K562 (cell line): ENCODE data around the gene GTF3C1. TPM values are rescaled to one million over a fixed set of nuclear protein-coding genes. Genes with fewer than 3 reads are reported as not detected.

Source experiments
- ATAC-seq: fragments of 200-7000 bp; cut with Tn5 transposase; 3 replicates; pipeline ENCODE4 v1.9.1; 2020; ENCODE audit warnings: moderate library complexity
- BruUV-seq: library from RNA; stranded (reverse); fragments of 400-500 nt; replicated peaks from 2 replicates; lab custom pipeline; 2021; lab: Mats Ljungman, UMichigan
- CTCF ChIA-PET: fragments of 300-600 bp; formaldehyde crosslinking; extraction: SDS; loops from one replicate; lab custom pipeline; 2021; ENCODE audit warnings: low intra/inter-chr PET ratio; lab: Yijun Ruan, JAX
- POLR2A ChIA-PET: fragments of 300-600, 350-650 bp; sonication (Branson Sonifier 250); formaldehyde crosslinking; extraction: SDS; loops from one replicate; lab custom pipeline; 2021; ENCODE audit warnings: antibody characterized with exemption, inconsistent platforms; lab: Yijun Ruan, JAX
- DNase-seq, 4 experiments: peaks; one replicate each; pipeline versions ENCODE4 v3.0.0 to v3.0.0-alpha.2; 2011 to 2018; ENCODE audit warnings: low spot score in 3 of 4, mixed read lengths in 3 of 4; ENCODE audit errors: extremely low read depth in 1 of 4
- FAIRE-seq: peaks from 2 replicates; lab custom pipeline; 2011; peaks lifted over from hg19 to GRCh38; lab: Jason Lieb, UNC
- H2AFZ ChIP-seq: 2 replicates; pipeline ENCODE4 v1.6.0; 2011; ENCODE audit warnings: low read depth, low read length, control low read depth, inconsistent platforms
- H3K27ac ChIP-seq: fragments of 200-600 bp; 3 replicates; pipeline ENCODE4 v1.8.0; 2011; ENCODE audit warnings: low read depth, mild to moderate bottlenecking, control low read depth, inconsistent platforms, low read length, moderate library complexity, mixed read lengths; ENCODE audit errors: extremely low read depth
- H3K27me3 ChIP-seq, 2 experiments: fragments of 300-600 bp in 1 of 2; 2 replicates in 1 of 2; 3 replicates in 1 of 2; pipeline versions ENCODE4 v1.6.0 to v1.8.0; 2011; ENCODE audit warnings: inconsistent platforms in 2 of 2, low read length in 2 of 2, mild to moderate bottlenecking in 1 of 2, mixed read lengths in 1 of 2, moderate library complexity in 1 of 2; ENCODE audit not compliant: control insufficient read depth in 2 of 2, insufficient read depth in 2 of 2
- H3K36me3 ChIP-seq: fragments of 300-600 bp; 3 replicates; pipeline ENCODE4 v1.8.0; 2011; ENCODE audit warnings: mild to moderate bottlenecking, low read length, inconsistent platforms; ENCODE audit not compliant: control insufficient read depth, insufficient read depth
- H3K4me1 ChIP-seq, 2 experiments: fragments of 200-600 bp in 1 of 2; replicated peaks in 1 of 2; 2 replicates in 1 of 2; 3 replicates in 1 of 2; pipeline versions ENCODE4 v1.5.1 to v1.8.0; 2011; ENCODE audit warnings: inconsistent platforms in 2 of 2, low read length in 2 of 2, mild to moderate bottlenecking in 1 of 2, mixed read lengths in 1 of 2, moderate library complexity in 1 of 2; ENCODE audit not compliant: control insufficient read depth in 2 of 2, insufficient read depth in 2 of 2
- H3K4me2 ChIP-seq: 2 replicates; pipeline ENCODE4 v1.6.1; 2011; ENCODE audit warnings: low read length, control low read depth, inconsistent platforms, mixed read lengths; ENCODE audit not compliant: insufficient read depth
- H3K4me3 ChIP-seq: fragments of 200-600 bp; sonication (generic), shearing (Covaris generic); 2 replicates; pipeline ENCODE4 v1.5.1; 2016; ENCODE audit warnings: control low read depth, inconsistent platforms
- H3K79me2 ChIP-seq: fragments of 200-600 bp; 3 replicates; pipeline ENCODE4 v1.8.0; 2011; ENCODE audit warnings: low read length, inconsistent platforms; ENCODE audit not compliant: control insufficient read depth, insufficient read depth
- H3K9ac ChIP-seq, 2 experiments: 2 replicates each; pipeline versions ENCODE4 v1.6.0 to v1.6.1; 2011; ENCODE audit warnings: low read depth in 2 of 2, low read length in 2 of 2, control low read depth in 1 of 2, inconsistent platforms in 1 of 2, mild to moderate bottlenecking in 1 of 2, mixed read lengths in 1 of 2; ENCODE audit not compliant: insufficient read depth in 1 of 2
- H3K9me1 ChIP-seq: one replicate; pipeline ENCODE4 v1.6.0; 2011; ENCODE audit warnings: inconsistent platforms, mild to moderate bottlenecking, low read length, moderate library complexity; ENCODE audit not compliant: control insufficient read depth, insufficient read depth
- H3K9me3 ChIP-seq: replicated peaks from 2 replicates; pipeline ENCODE4 v1.5.1; 2011; ENCODE audit warnings: low read depth, low read length, inconsistent platforms; ENCODE audit not compliant: control insufficient read depth, insufficient read depth
- H4K20me1 ChIP-seq: replicated peaks from 2 replicates; pipeline ENCODE4 v1.6.1; 2011; ENCODE audit warnings: low read length, inconsistent platforms, mixed read lengths; ENCODE audit not compliant: control insufficient read depth, insufficient read depth
- ADNP ChIP-seq: fragments of 200-800 bp; sonication (Bioruptor generic); IDR thresholded peaks from 2 replicates; pipeline ENCODE4 v1.6.1; 2016; ENCODE audit warnings: missing genetic modification characterization, missing compliant biosample characterization
- ETV6 ChIP-seq, 3 experiments: fragments of 150-350 bp in 1 of 3; sonication (generic) in 1 of 3; formaldehyde crosslinking in 1 of 3; IDR thresholded peaks; 2 replicates each; pipeline versions ENCODE4 v1.6.1 to v1.8.0; 2014 to 2022; ENCODE audit warnings: borderline replicate concordance in 2 of 3, low read depth in 2 of 3, antibody characterized with exemption in 1 of 3, low read length in 1 of 3, mild to moderate bottlenecking in 1 of 3, missing genetic modification reagents in 1 of 3
- GABPB2 ChIP-seq: fragments of 250-450 bp; sonication (Bioruptor Pico); conservative IDR thresholded peaks from 2 replicates; pipeline ENCODE4 v1.5.1; 2021; ENCODE audit warnings: mild to moderate bottlenecking
- GTF2A2 ChIP-seq: IDR thresholded peaks from 2 replicates; pipeline ENCODE4 v1.6.1; 2016; ENCODE audit warnings: mild to moderate bottlenecking, missing genetic modification characterization, missing compliant biosample characterization
- KDM2B ChIP-seq: fragments of 250-450 bp; sonication (Bioruptor Pico); IDR thresholded peaks from 2 replicates; pipeline ENCODE4 v1.8.0; 2021; ENCODE audit warnings: mild to moderate bottlenecking, moderate library complexity
- NCOA6 ChIP-seq: fragments of 450-650 bp; IDR thresholded peaks from 2 replicates; pipeline ENCODE4 v1.6.1; 2017; ENCODE audit warnings: mild to moderate bottlenecking
- POLR3A ChIP-seq: IDR thresholded peaks from 2 replicates; pipeline ENCODE4 v1.6.1; 2011; ENCODE audit warnings: borderline replicate concordance, mild to moderate bottlenecking, moderate library complexity; ENCODE audit not compliant: insufficient read length, insufficient read depth; ENCODE audit errors: extremely low read depth
- TAF9B ChIP-seq: fragments of 450-650 bp; IDR thresholded peaks from 2 replicates; pipeline ENCODE4 v1.6.1; 2018; ENCODE audit warnings: mild to moderate bottlenecking; ENCODE audit not compliant: partially characterized antibody
- ZBTB7A ChIP-seq: IDR thresholded peaks from 2 replicates; pipeline ENCODE4 v1.6.1; 2011; ENCODE audit warnings: low read depth, mild to moderate bottlenecking, low read length, moderate library complexity, borderline replicate concordance; ENCODE audit not compliant: control insufficient read depth
- ZNF212 ChIP-seq: fragments of 450-650 bp; formaldehyde crosslinking; IDR thresholded peaks from 2 replicates; pipeline ENCODE4 v1.4.0; 2020; ENCODE audit warnings: mild to moderate bottlenecking
- ZNF224 ChIP-seq: sonication (generic); formaldehyde crosslinking; IDR thresholded peaks from 2 replicates; pipeline ENCODE4 v1.8.0; 2022; ENCODE audit warnings: mild to moderate bottlenecking, missing genetic modification reagents
- ZNF311 ChIP-seq: fragments of 250-450 bp; sonication (Bioruptor Pico); IDR thresholded peaks from 2 replicates; pipeline ENCODE4 v1.4.0; 2020; ENCODE audit warnings: mild to moderate bottlenecking, moderate library complexity
- ZNF707 ChIP-seq: fragments of 250-450 bp; sonication (Bioruptor Pico); conservative IDR thresholded peaks from 2 replicates; pipeline ENCODE4 v1.8.0; 2022; ENCODE audit warnings: inconsistent platforms, mild to moderate bottlenecking, moderate library complexity
- WGBS: fragments of 100-300 bp; shearing (Covaris generic); methylation state at CpG from one replicate; pipeline ENCODE4 v1.1.6; 2016; ENCODE audit warnings: low coverage, mixed read lengths; ENCODE audit not compliant: insufficient coverage; ENCODE audit errors: missing lambda C conversion rate; 5-methylcytosine and 5-hydroxymethylcytosine counted together
- in situ Hi-C: fragments of 300-500 bp; cut with MboI; formaldehyde crosslinking; loops from 4 replicates; pipeline ENCODE4 v1.15.0; 2018; ENCODE audit warnings: inconsistent platforms, mixed read lengths
- intact Hi-C: fragments of 100-400 bp; cut with micrococcal nuclease; formaldehyde crosslinking; loops from 2 replicates; pipeline ENCODE4 v1.14.2; 2022
- polyA plus RNA-seq, 8 experiments: library from polyadenylated mRNA; depleted of rRNA in 4 of 8; stranded (reverse) in 5 of 8; unstranded in 3 of 8; fragments of >200 nt; fragmentation: Nextera tagmentation in 2 of 8; fragmentation: Illumina TruSeq in 1 of 8; extraction: Ambion mirVana in 2 of 8; extraction: Trizol in 1 of 8; gene quantifications; 2 replicates each; pipeline versions ENCODE4 v1.2.1 to v1.2.3, GENCODE V29; 2011 to 2014; ENCODE audit warnings: inconsistent platforms in 1 of 8, missing spikeins in 1 of 8
- total RNA-seq, 7 experiments: library from RNA; depleted of rRNA in 6 of 7; stranded (reverse); fragments of >200 nt in 6 of 7; fragmentation: Illumina TruSeq in 2 of 7; extraction: Trizol in 2 of 7; gene quantifications; 2 replicates each; pipeline versions ENCODE4 v1.2.1 to v1.2.3, GENCODE V29; 2011 to 2021; ENCODE audit warnings: low replicate concordance in 1 of 7
- TF ChIP-seq, protein P1 (sequence below): fragments of 450-650 bp; formaldehyde crosslinking; IDR thresholded peaks from 2 replicates; pipeline ENCODE4 v1.4.0; 2020; ENCODE audit warnings: mild to moderate bottlenecking, mixed read lengths
- TF ChIP-seq, protein P2 (sequence below): sonication (generic); formaldehyde crosslinking; IDR thresholded peaks from 2 replicates; pipeline ENCODE4 v1.8.0; 2022; ENCODE audit warnings: mild to moderate bottlenecking, missing genetic modification reagents
- TF ChIP-seq, protein P3 (sequence below): fragments of 250-450 bp; sonication (Bioruptor Pico); IDR thresholded peaks from 2 replicates; pipeline ENCODE4 v1.4.0; 2020; ENCODE audit warnings: borderline replicate concordance

Gene GTF3C1
- total and polyA plus RNA-seq, 9 of the 15 experiments (the other 6 are each of a cell fraction or from before 2014, with no cell fraction given): 0.72 to 63.6 (median 30.9) TPM

DNA sequence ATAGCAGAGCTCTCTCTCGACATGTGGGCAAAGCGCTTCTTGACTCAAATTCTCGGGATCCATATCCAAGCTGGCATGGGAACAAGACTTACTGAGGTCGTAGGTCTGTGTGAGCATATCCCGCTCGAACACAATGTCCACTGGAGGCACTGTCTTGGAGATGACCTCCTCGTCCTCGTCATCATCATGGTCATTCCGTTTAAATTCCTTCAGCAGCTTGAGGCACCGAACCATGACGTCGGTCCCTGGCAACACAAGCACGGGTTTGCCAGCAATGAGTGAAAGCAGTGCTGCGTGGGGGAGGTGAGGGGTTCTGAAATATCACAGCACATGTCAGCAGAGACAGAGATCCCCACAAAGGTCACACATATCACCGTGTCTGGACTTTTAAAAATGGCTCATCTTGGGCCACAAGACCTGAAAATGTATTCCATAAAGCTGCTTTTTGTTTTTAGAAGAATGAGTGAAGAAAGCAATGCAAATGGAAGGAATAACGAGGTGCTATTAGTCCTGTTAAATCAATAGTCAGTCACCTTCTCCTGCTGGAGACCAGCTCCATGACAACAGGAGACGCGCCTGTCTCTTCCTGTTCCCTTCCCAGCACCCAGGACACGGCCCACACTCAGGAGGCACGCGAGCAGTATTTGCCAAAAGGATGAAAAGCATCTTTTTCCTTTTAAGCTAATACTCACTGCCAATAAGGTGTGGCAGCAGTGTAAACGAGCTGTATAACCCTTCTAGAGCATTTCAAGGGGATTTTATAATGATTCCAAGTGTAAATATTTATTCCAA, 37.9 kb downstream of the GTF3C1 start (continued):
- TF ChIP-seq, protein P1, sequence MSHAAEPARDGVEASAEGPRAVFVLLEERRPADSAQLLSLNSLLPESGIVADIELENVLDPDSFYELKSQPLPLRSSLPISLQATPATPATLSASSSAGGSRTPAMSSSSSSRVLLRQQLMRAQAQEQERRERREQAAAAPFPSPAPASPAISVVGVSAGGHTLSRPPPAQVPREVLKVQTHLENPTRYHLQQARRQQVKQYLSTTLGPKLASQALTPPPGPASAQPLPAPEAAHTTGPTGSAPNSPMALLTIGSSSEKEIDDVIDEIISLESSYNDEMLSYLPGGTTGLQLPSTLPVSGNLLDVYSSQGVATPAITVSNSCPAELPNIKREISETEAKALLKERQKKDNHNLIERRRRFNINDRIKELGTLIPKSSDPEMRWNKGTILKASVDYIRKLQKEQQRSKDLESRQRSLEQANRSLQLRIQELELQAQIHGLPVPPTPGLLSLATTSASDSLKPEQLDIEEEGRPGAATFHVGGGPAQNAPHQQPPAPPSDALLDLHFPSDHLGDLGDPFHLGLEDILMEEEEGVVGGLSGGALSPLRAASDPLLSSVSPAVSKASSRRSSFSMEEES (CRISPR knock-in tag): no peak
- TF ChIP-seq ZNF224 (CRISPR knock-in tag) (no peak), ZBTB7A (no peak), POLR3A (no peak), ETV6 (IDR thresholded peaks at IDR 0.05; ENCODE audit: borderline replicate concordance in 1 of 2, low read depth in 2 of 2, low read length in 1 of 2) (no peak), ETV6 (CRISPR knock-in tag; IDR thresholded peaks at IDR 0.05; ENCODE audit: borderline replicate concordance) (no peak)

DNA sequence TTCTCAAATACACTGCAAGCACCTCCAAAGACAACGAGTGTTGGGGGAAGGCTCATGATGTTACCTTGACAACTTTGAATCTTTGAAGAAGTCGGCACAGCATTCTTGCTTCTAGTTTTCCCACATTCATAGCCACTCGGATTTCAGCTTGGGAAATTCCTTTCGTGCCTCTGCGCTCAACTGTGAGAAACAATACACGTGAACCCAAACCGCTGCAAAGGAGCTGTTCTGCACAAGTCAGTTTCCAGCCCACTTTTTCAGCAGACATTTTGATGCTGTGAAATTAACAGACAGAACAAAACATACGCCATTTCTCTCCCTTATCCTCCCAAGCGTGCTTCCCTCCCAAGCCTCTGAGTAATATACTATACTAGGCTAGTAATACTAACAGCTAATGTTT, 41.2 kb downstream of the GTF3C1 start:
- H3K36me3 ChIP-seq: peaks cover 81% of the 10 kb centered on the region; the same call in 2 of the 3 replicates
- no peaks in the 10 kb centered on the region for H3K79me2 ChIP-seq
- H3K4me1 ChIP-seq: no peaks in the 10 kb centered on the region
- FAIRE-seq: no peak
- no peaks in the 10 kb centered on the region for H3K27me3 ChIP-seq
- H3K9me1 ChIP-seq: no peaks in the 10 kb centered on the region
- H4K20me1 ChIP-seq: no peaks in the 10 kb centered on the region; the same call in 1 of the 2 replicates
- intact Hi-C loops (no loop called here), in situ Hi-C loops (no loop called here)
- POLR2A ChIA-PET: no interaction called here
- DNase-seq: no peak
- H2AFZ ChIP-seq: no peak overlapping the region
- no peak overlapping the region for H3K9ac ChIP-seq
- H3K4me3 ChIP-seq: no peak overlapping the region
- no peak overlapping the region for H3K4me2 ChIP-seq
- CTCF ChIA-PET: no interaction called here
- 87% methylated on average over 9 of the region's 9 CpGs for WGBS
- ATAC-seq: no peak
- H3K27ac ChIP-seq: no peak overlapping the region
- H3K9me3 ChIP-seq: no peaks in the 10 kb centered on the region
- no TSS peak for BruUV-seq
- no peak for TF ChIP-seq GABPB2 (CRISPR knock-in tag)
- no peak for TF ChIP-seq ZNF707 (CRISPR knock-in tag)
- no peak for TF ChIP-seq KDM2B (CRISPR knock-in tag)
- no peak for TF ChIP-seq TAF9B
- no peak for TF ChIP-seq GTF2A2
- TF ChIP-seq ZNF212 (CRISPR knock-in tag): no peak
- TF ChIP-seq, protein P2, sequence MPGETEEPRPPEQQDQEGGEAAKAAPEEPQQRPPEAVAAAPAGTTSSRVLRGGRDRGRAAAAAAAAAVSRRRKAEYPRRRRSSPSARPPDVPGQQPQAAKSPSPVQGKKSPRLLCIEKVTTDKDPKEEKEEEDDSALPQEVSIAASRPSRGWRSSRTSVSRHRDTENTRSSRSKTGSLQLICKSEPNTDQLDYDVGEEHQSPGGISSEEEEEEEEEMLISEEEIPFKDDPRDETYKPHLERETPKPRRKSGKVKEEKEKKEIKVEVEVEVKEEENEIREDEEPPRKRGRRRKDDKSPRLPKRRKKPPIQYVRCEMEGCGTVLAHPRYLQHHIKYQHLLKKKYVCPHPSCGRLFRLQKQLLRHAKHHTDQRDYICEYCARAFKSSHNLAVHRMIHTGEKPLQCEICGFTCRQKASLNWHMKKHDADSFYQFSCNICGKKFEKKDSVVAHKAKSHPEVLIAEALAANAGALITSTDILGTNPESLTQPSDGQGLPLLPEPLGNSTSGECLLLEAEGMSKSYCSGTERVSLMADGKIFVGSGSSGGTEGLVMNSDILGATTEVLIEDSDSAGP (CRISPR knock-in tag): no peak
- TF ChIP-seq ZNF311: no peak
- no peak for TF ChIP-seq ADNP (tag)
- TF ChIP-seq, protein P3, sequence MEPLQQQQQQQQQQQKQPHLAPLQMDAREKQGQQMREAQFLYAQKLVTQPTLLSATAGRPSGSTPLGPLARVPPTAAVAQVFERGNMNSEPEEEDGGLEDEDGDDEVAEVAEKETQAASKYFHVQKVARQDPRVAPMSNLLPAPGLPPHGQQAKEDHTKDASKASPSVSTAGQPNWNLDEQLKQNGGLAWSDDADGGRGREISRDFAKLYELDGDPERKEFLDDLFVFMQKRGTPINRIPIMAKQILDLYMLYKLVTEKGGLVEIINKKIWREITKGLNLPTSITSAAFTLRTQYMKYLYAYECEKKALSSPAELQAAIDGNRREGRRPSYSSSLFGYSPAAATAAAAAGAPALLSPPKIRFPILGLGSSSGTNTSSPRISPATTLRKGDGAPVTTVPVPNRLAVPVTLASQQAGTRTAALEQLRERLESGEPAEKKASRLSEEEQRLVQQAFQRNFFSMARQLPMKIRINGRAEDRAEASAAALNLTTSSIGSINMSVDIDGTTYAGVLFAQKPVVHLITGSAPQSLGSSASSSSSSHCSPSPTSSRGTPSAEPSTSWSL (CRISPR knock-in tag): no peak
- TF ChIP-seq NCOA6: no peak
